GM21526 (cell line): Measurements from ENCODE around the gene ORAI1.
"Not testable (repeated sequence)": the region's sequence is repeated elsewhere in the genome, so short reads cannot be mapped to it uniquely, and the experiment has no call there.

ENCODE experiments used
- ATAC-seq: cut with Tn5 transposase; IDR thresholded peaks from one replicate; pipeline ENCODE4 v1.9.1; 2021; ENCODE audit warnings: moderate library complexity; ENCODE audit not compliant: unreplicated experiment, low FRiP score

ORAI1 gene

GRCh38 chr12:121602766-121603165 lies 23.6 kb upstream of the ORAI1 start:
- ATAC-seq = no peak

- no peak for ATAC-seq
Measured at GRCh38 chr12:121603581-121603980, 22.7 kb upstream of the ORAI1 start.

- no peak for ATAC-seq
Measured at GRCh38 chr12:121608301-121608700, 18.0 kb upstream of the ORAI1 start.

- ATAC-seq = no peak
Measured at GRCh38 chr12:121610239-121611149, 15.8 kb upstream of the ORAI1 start.

- ATAC-seq = no peak
Measured at GRCh38 chr12:121611306-121611705, 15.0 kb upstream of the ORAI1 start.

- no peak for ATAC-seq
Measured at GRCh38 chr12:121613462-121613861, 12.9 kb upstream of the ORAI1 start.

GRCh38 chr12:121614872-121615467 lies 11.4 kb upstream of the ORAI1 start:
- no peak for ATAC-seq

- no peak for ATAC-seq
Measured at GRCh38 chr12:121618659-121619233, 7.6 kb upstream of the ORAI1 start.

GRCh38 chr12:121620333-121620891 lies 5.9 kb upstream of the ORAI1 start:
- no peak for ATAC-seq

GRCh38 chr12:121626853-121627640 lies 717 bp downstream of the ORAI1 start:
- peak; percentile 36 for ATAC-seq

GRCh38 chr12:121628037-121628436 lies 1.7 kb downstream of the ORAI1 start:
- ATAC-seq = no peak

- no peak for ATAC-seq
Measured at GRCh38 chr12:121628536-121628935, 2.2 kb downstream of the ORAI1 start.

- no peak for ATAC-seq
Measured at GRCh38 chr12:121630791-121631355, 4.5 kb downstream of the ORAI1 start.

GRCh38 chr12:121632069-121632970 lies 6.0 kb downstream of the ORAI1 start:
- no peak for ATAC-seq

GRCh38 chr12:121633833-121634196 lies 7.5 kb downstream of the ORAI1 start:
- not testable (repeated sequence) for ATAC-seq

GRCh38 chr12:121634836-121635235 lies 8.5 kb downstream of the ORAI1 start:
- no peak for ATAC-seq

GRCh38 chr12:121637231-121637914 lies 11.0 kb downstream of the ORAI1 start:
- ATAC-seq = no peak

GRCh38 chr12:121638298-121639202 lies 12.2 kb downstream of the ORAI1 start:
- ATAC-seq = no peak
